B cell (primary cell): ENCODE results near the gene DHH. TPM values are rescaled to one million over a fixed set of nuclear protein-coding genes. Genes with fewer than 3 reads are reported as not detected.

ENCODE experiments used
- ATAC-seq: fragments of 200-7000 bp; cut with Tn5 transposase; one replicate; pipeline ENCODE4 v1.10.0; 2021; ENCODE audit warnings: low read depth, mild to moderate bottlenecking, moderate number of reproducible peaks, moderate library complexity
- CTCF ChIA-PET: fragments of 350-600 bp; sonication (Branson Sonifier 250); formaldehyde crosslinking; loops from one replicate; lab custom pipeline; 2021; ENCODE audit warnings: antibody characterized with exemption, inconsistent platforms; lab: Charles Lee
- POLR2A ChIA-PET: fragments of 350-600 bp; sonication (Branson Sonifier 250); formaldehyde crosslinking; loops from one replicate; lab custom pipeline; 2021; ENCODE audit warnings: antibody characterized with exemption; lab: Charles Lee
- DNase-seq: peaks from one replicate; pipeline ENCODE4 v3.0.0; 2013
- H2AFZ ChIP-seq: 2 replicates; pipeline ENCODE4 v1.6.1; 2012; ENCODE audit warnings: mild to moderate bottlenecking, low read depth, low read length; ENCODE audit not compliant: insufficient read depth, poor library complexity, severe bottlenecking
- H3K27ac ChIP-seq, 2 donors: 1 replicate in 1 of 2; 2 replicates in 1 of 2; pipeline ENCODE4 v1.5.1; 2012 to 2013; ENCODE audit warnings: low read length in 2 of 2, mild to moderate bottlenecking in 2 of 2, moderate library complexity in 1 of 2
- H3K27me3 ChIP-seq, 4 experiments: fragments of 200-600 bp in 1 of 4; sonication (generic) in 1 of 4; replicated peaks in 1 of 4; 1 replicate in 2 of 4; 2 replicates in 2 of 4; pipeline versions ENCODE4 v1.6.1 to v1.7.0; 2013 to 2016; ENCODE audit warnings: low read length in 3 of 4, mild to moderate bottlenecking in 2 of 4, mixed read lengths in 1 of 4, moderate library complexity in 1 of 4; ENCODE audit not compliant: insufficient read depth in 4 of 4, control insufficient read depth in 3 of 4; ENCODE audit errors: control extremely low read depth in 1 of 4
- H3K36me3 ChIP-seq, 2 experiments: replicated peaks in 1 of 2; 1 replicate in 1 of 2; 2 replicates in 1 of 2; pipeline versions ENCODE4 v1.6.1 to v1.7.1; 2013; ENCODE audit warnings: low read length in 1 of 2; ENCODE audit not compliant: insufficient read depth in 2 of 2, control insufficient read depth in 1 of 2; ENCODE audit errors: control extremely low read depth in 1 of 2, extremely low read depth in 1 of 2
- H3K4me1 ChIP-seq, 2 donors: fragments of 200-600 bp in 1 of 2; sonication (generic) in 1 of 2; 1 replicate in 1 of 2; 2 replicates in 1 of 2; pipeline versions ENCODE4 v1.5.1 to v1.6.1; 2013 to 2017; ENCODE audit warnings: low read length in 2 of 2; ENCODE audit not compliant: control insufficient read depth in 2 of 2, insufficient read depth in 2 of 2
- H3K4me2 ChIP-seq: replicated peaks from 2 replicates; pipeline ENCODE3; 2012; ENCODE audit warnings: mild to moderate bottlenecking, low read depth, low read length; ENCODE audit not compliant: poor library complexity, severe bottlenecking
- H3K4me3 ChIP-seq, 5 experiments: fragments of 200-600 bp in 1 of 5; sonication (generic) in 1 of 5; 1 replicate in 3 of 5; 2 replicates in 2 of 5; pipeline versions ENCODE4 v1.5.1 to v1.7.0; 2011 to 2016; ENCODE audit warnings: low read length in 4 of 5, mild to moderate bottlenecking in 4 of 5, low read depth in 2 of 5, control low read depth in 1 of 5, moderate library complexity in 1 of 5; ENCODE audit not compliant: insufficient read depth in 1 of 5; ENCODE audit errors: control extremely low read depth in 1 of 5, extremely low read depth in 1 of 5
- H3K79me2 ChIP-seq: fragments of 200-600 bp; sonication (generic); one replicate; pipeline ENCODE4 v1.6.0; 2016; ENCODE audit warnings: low read length; ENCODE audit not compliant: control insufficient read depth, insufficient read depth
- H3K9ac ChIP-seq: fragments of 200-600 bp; sonication (generic); 2 replicates; pipeline ENCODE4 v1.6.1; 2017; ENCODE audit warnings: mild to moderate bottlenecking, low read length, moderate library complexity
- H3K9me3 ChIP-seq, 3 donors: one replicate each; pipeline versions ENCODE4 v1.6.1 to v1.7.1; 2013; ENCODE audit warnings: low read length in 2 of 3; ENCODE audit not compliant: control insufficient read depth in 2 of 3, insufficient read depth in 1 of 3; ENCODE audit errors: control extremely low read depth in 1 of 3
- H4K20me1 ChIP-seq: 2 replicates; pipeline ENCODE4 v1.6.0; 2012; ENCODE audit warnings: mild to moderate bottlenecking, low read length; ENCODE audit not compliant: insufficient read depth, control insufficient read depth, poor library complexity, severe bottlenecking
- H3K27ac Mint-ChIP-seq: one replicate; pipeline ENCODE4 v1.8.0; 2021; ENCODE audit warnings: mixed read lengths
- H3K27me3 Mint-ChIP-seq: one replicate; pipeline ENCODE4 v1.8.0; 2021; ENCODE audit warnings: mixed read lengths
- H3K4me1 Mint-ChIP-seq: one replicate; pipeline ENCODE4 v1.8.0; 2021; ENCODE audit warnings: mixed read lengths
- H3K4me3 Mint-ChIP-seq: one replicate; pipeline ENCODE4 v1.8.0; 2021; ENCODE audit warnings: mixed read lengths
- H3K9me3 Mint-ChIP-seq: one replicate; pipeline ENCODE4 v1.8.0; 2022; ENCODE audit warnings: mixed read lengths; ENCODE audit not compliant: insufficient read depth
- EZH2 ChIP-seq: IDR thresholded peaks from 2 replicates; pipeline ENCODE4 v1.6.1; 2012; ENCODE audit warnings: borderline replicate concordance, low read depth, mild to moderate bottlenecking, moderate library complexity, low read length; ENCODE audit not compliant: insufficient read depth, poor library complexity, severe bottlenecking
- WGBS: methylation state at CpG from one replicate; pipeline ENCODE4 v1.1.5; 2013; ENCODE audit warnings: missing lambda C conversion rate; ENCODE audit not compliant: insufficient coverage; 5-methylcytosine and 5-hydroxymethylcytosine counted together
- intact Hi-C: fragments of 100-400 bp; cut with micrococcal nuclease; formaldehyde crosslinking; loops from one replicate; pipeline ENCODE4 v1.10.0; 2022
- polyA plus RNA-seq: library from polyadenylated mRNA; depleted of rRNA; stranded (reverse); fragments of >200 nt; gene quantifications from 2 replicates; pipeline ENCODE4 v1.2.3, GENCODE V29; 2012
- total RNA-seq, 2 donors: library from RNA; stranded (reverse); fragments of 120-200 nt in 1 of 2; gene quantifications; 1 replicate in 1 of 2; 2 replicates in 1 of 2; pipeline versions ENCODE4 v1.2.3 to v1.2.4, GENCODE V29; 2013 to 2022
- TF ChIP-seq, protein P1 (sequence below): fragments of 200-600 bp; IDR thresholded peaks from one replicate; pipeline ENCODE4 v1.8.0; 2022; ENCODE audit warnings: antibody characterized with exemption, mild to moderate bottlenecking

Gene DHH
- total and polyA plus RNA-seq, 2 donors (not counting 1 experiment from before 2014, with no cell fraction given) = 0.07 to 0.81 TPM

- 59% methylated on average over 4 of the region's 6 CpGs for WGBS
- Mint-ChIP-seq H3K27ac (no peak overlapping the region), H3K9me3 (no peaks in the 10 kb centered on the region), H3K4me3 (no peak overlapping the region), H3K4me1 (no peaks in the 10 kb centered on the region), H3K27me3 (no peaks in the 10 kb centered on the region)
- CTCF ChIA-PET = interaction anchor here (0.7 to 0.8 kb wide), 3 partner anchors 23 to 57 kb away, joined by 3 read pairs; no protein-coding TSS in a partner anchor
- POLR2A ChIA-PET = interaction anchor here (0.6 kb wide), 1 partner anchor 1809 kb away, joined by 4 read pairs; no protein-coding TSS in a partner anchor
- TF ChIP-seq, protein P1, sequence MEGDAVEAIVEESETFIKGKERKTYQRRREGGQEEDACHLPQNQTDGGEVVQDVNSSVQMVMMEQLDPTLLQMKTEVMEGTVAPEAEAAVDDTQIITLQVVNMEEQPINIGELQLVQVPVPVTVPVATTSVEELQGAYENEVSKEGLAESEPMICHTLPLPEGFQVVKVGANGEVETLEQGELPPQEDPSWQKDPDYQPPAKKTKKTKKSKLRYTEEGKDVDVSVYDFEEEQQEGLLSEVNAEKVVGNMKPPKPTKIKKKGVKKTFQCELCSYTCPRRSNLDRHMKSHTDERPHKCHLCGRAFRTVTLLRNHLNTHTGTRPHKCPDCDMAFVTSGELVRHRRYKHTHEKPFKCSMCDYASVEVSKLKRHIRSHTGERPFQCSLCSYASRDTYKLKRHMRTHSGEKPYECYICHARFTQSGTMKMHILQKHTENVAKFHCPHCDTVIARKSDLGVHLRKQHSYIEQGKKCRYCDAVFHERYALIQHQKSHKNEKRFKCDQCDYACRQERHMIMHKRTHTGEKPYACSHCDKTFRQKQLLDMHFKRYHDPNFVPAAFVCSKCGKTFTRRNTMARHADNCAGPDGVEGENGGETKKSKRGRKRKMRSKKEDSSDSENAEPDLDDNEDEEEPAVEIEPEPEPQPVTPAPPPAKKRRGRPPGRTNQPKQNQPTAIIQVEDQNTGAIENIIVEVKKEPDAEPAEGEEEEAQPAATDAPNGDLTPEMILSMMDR = no peak
- TF ChIP-seq EZH2 = no peak
- no peaks in the 10 kb centered on the region for H3K36me3 ChIP-seq
- no peak for ATAC-seq
- H3K9me3 ChIP-seq = no peaks in the 10 kb centered on the region
- no peak overlapping the region for H3K4me2 ChIP-seq
- intact Hi-C loops = no loop called here
- H3K4me3 ChIP-seq = no peak overlapping the region
- no peak overlapping the region for H3K27ac ChIP-seq
- H2AFZ ChIP-seq = no peak overlapping the region
- no peak overlapping the region for H3K9ac ChIP-seq
- H4K20me1 ChIP-seq = no peaks in the 10 kb centered on the region
- no peaks in the 10 kb centered on the region for H3K79me2 ChIP-seq
- no peak for DNase-seq
- no peaks in the 10 kb centered on the region for H3K4me1 ChIP-seq
- no peaks in the 10 kb centered on the region for H3K27me3 ChIP-seq
These were observed 26.6 kb upstream of the DHH start for GRCh38 chr12:49121047-49121696.

- no peaks in the 10 kb centered on the region for H3K27me3 Mint-ChIP-seq
These were observed 16.6 kb upstream of the DHH start for GRCh38 chr12:49111206-49111605.

More at GRCh38 chr12:49111206-49111605, 16.6 kb upstream of the DHH start:
- ATAC-seq (no peak), DNase-seq (no peak)
- TF ChIP-seq, protein P1 = no peak
- no peak for TF ChIP-seq EZH2
- peak overlapping the region; percentile 89 for H3K4me2 ChIP-seq
- peaks cover 29% of the 10 kb centered on the region for H3K79me2 ChIP-seq
- peak overlapping the region in 4 of 5 experiments; percentile 53 to 99 (median 88) for H3K4me3 ChIP-seq
- peak overlapping the region; percentile 90 for H2AFZ ChIP-seq
- H3K27me3 ChIP-seq = no peaks in the 10 kb centered on the region
- H3K36me3 ChIP-seq = peaks cover 0 to 10% of the 10 kb centered on the region in 2 experiments
- H3K4me1 ChIP-seq = peaks cover 16 to 23% of the 10 kb centered on the region in 2 donors
- WGBS = 47% methylated on average over 2 of the region's 6 CpGs
- H3K27ac ChIP-seq = peak overlapping the region; percentile 77 to 88
- no peaks in the 10 kb centered on the region for H3K9me3 ChIP-seq
- peaks cover 11% of the 10 kb centered on the region for H4K20me1 ChIP-seq
- POLR2A ChIA-PET = interaction anchor here (0.5 to 4.3 kb wide), 4 partner anchors 12 to 154 kb away, joined by 4 to 47 read pairs (median 14); partner anchors contain the start of genes TUBA1A, TUBA1B and TUBA1C
- peak overlapping the region; percentile 97 for H3K9ac ChIP-seq
- Mint-ChIP-seq H3K9me3 (no peaks in the 10 kb centered on the region), H3K4me3 (peak overlapping the region; percentile 96), H3K4me1 (peaks cover 38% of the 10 kb centered on the region), H3K27ac (peak overlapping the region; percentile 96)
- intact Hi-C loops = loop anchor here (2.0 kb wide), 1 partner anchor 50 kb away; no protein-coding TSS in a partner anchor
- CTCF ChIA-PET = interaction anchor here (0.6 to 17.6 kb wide), 9 partner anchors 14 to 124 kb away, joined by 3 to 193 read pairs (median 10); partner anchors contain the start of genes DHH and TUBA1B
